HTERT RPE-1 (cell line): ENCODE measurements around the gene ENDOV.

Source experiments
- in situ Hi-C: fragments of 300-500 bp; cut with MboI; formaldehyde crosslinking; loops from 4 replicates; pipeline ENCODE4 v1.14.3; 2020; ENCODE audit warnings: low sequenced_read_pairs

ENDOV gene

DNA sequence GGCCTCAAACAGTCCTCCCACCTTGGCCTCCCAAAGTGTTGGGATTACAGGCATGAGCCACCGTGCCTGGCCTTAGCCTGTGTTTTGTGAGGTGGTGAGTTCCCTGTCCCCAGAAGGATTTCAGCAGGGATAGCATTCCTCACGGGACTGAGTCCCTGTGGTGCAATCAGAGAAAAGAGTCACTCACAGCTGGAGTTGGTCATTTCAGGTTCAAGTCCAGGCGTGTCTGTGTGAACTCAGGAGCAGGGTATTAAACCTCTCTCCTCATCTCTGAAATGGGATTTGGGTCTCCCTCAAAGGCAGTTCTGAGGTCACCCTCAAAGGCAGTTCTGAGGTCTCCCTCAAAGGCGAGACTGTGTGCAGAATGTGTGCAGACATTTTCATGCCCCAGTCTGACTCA is 32.8 kb downstream of the ENDOV start:
- in situ Hi-C loops, result no loop called here

DNA sequence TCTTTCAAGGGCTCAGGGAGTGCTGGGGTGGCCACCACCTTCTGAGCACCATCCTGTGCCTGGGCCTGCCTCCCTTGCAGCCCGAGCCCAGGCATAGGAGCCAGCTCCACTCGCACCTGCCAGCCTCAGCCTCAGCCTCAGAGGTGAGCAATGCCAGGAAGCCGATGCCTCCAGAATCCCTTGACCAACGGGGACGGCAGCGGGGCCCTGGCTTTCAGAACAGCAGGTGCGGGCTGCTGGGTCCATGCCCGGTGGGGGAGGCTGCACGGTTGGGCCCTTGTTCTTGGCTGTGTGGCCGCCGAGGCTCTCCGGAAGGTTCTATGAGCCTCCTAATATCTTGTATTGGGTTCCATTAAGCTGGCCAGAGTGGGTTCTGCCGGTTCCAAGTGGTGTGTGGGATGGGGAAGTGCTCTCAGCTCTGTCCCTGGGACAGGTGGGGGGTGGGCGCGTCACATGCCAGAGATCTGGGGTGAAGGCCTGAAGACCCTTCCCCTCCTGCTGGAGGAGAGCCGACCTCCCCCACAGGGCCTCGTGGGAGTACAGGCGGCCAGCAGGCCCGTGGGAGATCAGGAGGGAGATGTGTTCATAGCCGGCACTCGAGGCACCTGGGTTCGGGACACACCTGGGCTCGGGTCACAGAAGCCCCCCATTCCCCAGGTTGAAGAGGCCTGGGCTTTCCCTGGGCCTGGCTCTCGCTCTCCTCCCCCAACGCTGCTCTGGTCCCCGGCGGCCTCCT is 34.4 kb downstream of the ENDOV start:
- in situ Hi-C loops, result no loop called here

DNA sequence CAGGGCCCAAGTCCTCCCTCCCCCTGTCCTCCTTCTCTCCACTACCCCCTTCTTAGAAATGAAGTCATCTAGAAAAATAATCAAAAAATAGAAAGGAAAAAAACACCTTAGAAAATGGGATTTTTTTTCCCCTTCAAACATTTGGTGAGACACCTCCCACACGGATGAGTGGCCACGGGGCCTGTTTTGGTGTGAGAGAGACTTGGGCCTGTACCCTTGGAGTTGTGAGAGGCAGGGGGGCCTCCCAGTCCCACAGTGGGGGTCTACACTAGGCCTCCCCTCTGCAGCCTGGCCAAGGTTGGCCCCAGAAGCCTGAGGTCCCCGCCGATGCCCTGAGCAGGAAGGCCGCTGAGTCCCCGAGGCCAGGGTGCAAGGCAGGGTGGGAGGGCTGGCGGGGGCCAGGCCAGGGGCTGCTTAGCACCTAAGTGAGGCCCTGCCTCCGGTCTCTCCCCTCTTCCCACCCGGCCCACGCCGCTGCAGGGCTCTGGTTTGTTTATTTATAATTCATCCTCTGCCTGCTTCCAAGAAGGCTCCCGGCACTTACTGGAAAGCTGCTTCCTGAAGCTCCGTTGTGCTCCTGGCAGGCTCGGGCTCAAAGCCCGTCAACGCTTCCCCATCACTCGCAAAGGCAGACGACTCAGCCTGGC is 35.1 kb downstream of the ENDOV start:
- in situ Hi-C loops, result no loop called here

DNA sequence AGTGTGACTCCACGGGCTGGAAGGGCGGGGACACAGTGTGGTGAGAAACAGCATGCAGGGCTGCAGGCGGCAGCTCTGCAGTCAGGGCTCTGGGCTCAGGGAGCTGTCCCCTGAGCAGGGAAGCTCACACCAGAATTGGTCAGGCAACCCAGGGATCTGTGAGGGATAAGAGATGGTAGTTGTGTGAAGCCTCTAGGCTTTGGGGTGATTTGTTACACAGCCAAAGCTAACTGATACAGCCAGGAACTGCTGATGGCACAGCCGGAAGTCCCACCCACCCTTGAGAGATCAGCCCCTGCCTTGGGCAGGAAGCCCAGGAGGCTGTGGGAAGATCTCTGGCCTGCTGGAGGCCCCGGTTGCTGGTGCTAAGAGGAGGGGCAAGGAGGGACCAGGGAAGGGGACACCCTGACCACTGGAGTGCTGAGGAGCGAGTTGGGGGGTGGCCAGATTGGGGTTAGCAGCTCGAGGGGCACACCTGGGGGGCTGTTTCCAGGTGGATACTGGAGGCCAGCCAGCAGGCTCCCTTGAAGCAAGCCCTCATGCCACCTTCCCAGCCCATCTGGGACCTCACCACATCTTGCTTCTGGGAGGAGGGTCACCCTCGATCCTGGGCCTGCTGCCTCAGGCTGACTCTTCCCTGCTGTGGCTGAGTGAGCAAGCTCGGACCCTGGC is 36.3 kb downstream of the ENDOV start:
- in situ Hi-C loops, result no loop called here

DNA sequence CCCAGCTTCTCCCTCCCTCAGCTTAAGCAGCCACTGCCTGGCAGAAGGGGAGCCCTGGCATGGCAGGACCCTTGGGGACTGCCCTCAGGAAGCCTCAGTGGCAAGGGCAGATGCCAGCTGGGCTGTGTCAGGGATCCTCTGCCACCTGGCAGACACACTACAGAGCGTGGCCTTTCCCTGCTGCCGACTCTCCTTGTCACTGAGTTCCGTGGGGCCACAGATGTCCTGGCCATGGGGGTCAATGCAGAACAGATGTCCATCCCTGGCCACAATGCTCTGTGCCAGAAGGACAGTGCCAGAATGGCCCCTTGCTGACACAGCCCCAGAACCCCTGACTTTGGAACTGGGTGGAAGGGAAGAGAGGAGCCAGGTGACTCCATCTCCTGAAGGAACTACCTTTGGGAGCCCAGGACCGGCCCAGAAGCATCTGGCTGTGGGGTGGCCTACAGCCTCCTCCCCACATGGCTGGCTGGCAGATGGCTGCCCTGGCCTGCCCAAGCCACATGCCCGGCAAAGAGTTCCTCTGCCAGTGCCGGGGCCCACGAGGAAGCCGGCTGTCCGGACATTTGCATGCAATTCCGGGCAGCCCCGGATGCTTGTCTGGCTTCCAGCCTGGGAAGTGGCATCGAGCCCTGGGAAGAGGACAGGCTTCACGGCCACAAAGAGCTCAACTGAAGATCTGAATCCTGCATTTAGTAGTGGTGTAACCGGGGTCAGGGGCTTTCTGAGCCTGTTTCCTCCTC is 37.4 kb downstream of the ENDOV start:
- in situ Hi-C loops, result no loop called here

DNA sequence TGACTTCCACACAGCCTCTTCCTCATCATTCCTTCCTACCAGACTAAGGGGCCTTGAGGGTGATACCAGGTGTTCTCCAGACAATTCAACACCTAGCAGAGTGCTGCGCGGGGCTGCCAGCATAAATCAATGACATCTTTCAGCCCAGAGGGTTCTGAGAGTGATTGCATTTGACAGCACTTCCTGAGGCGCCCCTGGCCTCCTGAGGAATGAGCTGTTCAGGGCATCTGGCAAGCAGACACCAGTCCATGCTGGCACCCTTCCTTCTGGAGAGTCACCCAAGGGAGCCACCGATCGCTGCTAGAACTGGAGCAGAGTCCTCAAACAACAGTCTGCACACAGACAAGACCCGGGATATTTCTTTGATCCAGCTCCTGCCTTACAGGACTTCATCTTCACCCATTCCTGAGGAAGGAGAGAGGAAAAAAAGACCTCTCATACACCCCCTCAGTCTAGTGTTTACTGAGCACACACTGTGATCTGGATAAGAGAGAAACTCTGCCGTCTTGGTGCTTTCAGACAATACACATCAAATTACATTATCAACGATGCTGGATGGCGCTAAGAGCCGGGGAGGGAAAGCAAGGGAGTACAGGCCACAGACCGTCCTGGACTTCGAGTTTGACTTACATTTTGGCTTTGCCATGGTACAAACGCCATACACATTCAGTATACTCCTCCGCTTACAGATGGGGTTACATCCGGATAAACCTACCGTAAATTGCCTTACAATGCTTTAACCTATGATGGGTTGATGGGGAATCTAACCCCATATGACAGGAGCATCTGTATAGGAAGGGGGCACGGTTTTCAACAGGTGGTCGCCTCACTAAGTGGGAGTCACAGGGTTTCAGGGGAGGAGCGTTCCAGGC is 38.4 kb downstream of the ENDOV start:
- in situ Hi-C loops, result no loop called here

DNA sequence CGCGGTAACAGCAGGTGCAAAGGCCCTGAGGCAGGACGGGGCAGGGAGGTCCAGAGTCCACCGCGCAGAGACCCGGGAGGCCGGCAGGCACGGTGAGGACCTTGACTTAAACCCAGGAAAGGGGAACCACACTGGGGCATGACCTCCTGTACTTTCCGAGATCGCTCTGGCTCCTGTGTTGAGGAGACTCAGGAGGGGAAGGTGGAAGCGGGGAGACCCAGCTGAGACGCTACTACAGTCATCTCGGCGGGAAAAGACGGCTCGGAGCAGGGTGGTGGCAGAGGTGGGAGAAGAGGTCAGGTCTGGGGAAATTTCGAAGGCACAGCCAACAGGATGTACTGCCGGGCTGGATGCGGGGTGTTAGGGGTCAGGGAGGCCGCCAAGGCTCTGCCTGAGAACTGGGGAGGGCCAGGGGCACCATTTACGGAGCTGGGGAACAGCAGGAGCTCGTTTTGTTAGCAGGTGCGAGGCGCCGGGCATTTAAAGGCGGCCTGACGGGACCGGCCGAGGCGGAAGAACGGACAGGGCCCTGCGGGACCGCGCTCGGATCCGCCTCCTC is 39.1 kb downstream of the ENDOV start:
- in situ Hi-C loops, result no loop called here

DNA sequence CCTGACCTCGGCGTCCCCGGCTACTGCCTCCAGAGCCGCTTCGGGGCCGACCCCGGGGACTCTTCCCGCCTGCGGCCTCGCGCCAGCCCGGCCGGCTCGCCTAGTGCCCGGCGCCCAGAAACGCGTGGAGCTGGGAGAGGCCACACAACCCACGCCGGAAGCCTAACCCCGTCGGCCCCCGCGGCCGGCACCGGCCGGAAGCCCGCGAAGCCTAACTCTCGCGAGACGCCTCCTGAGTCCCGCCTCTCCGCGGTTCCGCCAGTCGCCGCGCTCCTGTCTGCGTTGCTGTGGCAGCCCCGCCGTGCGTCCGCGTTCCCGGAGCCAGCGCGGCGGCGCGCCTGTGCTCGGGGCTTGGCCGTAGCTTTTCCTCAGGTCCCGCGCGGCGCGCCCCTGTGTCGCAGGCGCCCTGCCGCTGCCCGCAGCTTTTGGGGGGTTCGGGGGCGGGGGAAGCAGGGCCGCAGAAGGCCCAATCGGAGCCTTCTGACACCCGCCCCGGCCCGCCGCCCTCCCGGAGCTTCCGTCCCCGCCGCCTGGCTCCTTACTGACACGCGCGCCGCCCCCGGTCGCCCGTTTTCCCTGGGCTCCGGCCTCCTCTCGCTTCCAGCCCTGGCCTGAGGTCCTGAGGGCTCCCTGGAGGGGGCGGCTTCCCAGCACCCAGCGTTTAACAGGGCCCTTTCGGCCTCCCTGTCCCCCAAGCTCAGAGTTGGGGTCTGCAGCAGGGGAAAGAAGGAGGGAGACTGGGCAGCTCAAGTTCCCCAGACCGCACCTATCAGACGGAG is 39.8 kb downstream of the ENDOV start:
- in situ Hi-C loops, result no loop called here

DNA sequence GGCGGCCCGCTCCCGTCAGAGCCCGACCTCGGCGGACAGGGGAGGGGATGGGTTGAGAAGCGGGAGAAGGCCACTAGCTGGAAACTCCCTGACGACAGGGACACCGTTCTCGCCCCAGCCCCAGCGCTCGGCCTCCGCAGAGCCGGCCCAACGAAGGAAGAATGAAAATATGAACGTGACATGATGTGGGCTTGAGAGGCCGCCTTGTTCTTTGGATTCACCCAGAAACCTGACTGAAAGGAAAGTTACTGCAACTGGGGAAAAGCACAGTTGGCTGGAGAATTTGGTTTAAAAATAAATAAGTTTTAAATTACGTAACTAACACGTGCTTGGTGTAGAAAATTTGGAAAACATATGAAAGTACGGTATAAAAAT is 40.4 kb downstream of the ENDOV start:
- in situ Hi-C loops, result no loop called here

DNA sequence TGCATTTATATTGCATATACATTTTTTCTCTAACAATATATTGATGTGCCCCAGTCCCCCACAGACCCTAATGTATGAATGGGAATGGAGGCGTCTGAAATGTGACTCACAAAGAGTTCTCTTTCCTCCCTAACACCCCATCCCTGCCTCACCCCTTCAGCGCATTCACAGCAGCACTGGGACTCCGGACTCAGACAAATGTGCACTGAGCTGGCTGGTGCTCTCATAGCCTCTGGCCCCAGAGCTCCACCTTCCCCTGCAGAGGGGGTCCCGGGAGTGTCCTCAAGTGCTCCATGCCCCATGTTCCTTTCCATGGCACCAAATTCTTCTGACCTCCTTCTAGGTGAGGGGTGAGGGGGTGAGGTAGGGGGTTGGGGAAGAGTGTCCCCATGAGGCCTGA is 40.8 kb downstream of the ENDOV start:
- in situ Hi-C loops, result no loop called here

DNA sequence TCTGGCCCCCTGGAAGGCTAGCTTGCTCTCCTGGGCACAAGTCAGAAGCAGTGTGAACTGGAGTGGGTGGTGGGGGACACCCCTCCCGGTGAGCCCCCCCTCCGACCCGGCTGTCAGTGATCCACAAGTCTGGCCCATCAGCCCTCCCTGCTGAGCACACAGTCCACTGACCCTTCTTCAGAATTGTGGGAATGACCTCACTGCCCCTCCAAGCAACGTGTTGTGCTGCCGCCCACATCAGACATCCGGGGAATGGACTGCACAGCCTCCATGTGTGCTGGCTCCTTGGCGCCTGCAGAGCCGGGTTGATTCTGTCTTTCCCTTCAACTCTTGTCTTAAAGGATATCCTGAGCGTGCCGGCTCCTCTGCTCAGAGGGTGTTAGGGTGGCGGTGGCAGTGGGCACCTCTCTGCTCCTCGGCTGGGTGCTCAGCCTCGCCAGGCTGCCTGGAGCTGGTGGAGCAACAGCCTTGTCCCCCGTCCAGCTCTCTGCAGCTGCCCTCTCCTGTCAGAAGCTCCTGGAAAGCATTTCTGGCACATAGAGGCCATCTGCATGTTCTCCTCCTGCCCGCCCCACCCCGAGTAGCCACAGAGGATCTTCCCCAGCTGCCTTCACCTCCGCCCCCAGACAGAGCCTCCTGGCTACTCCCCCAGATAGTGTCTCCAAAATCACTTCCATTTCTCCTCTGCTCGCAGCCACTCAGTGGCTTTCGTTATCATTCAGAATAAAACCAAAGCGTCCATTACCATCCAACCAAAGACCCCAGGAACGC is 41.7 kb downstream of the ENDOV start:
- in situ Hi-C loops, result no loop called here

DNA sequence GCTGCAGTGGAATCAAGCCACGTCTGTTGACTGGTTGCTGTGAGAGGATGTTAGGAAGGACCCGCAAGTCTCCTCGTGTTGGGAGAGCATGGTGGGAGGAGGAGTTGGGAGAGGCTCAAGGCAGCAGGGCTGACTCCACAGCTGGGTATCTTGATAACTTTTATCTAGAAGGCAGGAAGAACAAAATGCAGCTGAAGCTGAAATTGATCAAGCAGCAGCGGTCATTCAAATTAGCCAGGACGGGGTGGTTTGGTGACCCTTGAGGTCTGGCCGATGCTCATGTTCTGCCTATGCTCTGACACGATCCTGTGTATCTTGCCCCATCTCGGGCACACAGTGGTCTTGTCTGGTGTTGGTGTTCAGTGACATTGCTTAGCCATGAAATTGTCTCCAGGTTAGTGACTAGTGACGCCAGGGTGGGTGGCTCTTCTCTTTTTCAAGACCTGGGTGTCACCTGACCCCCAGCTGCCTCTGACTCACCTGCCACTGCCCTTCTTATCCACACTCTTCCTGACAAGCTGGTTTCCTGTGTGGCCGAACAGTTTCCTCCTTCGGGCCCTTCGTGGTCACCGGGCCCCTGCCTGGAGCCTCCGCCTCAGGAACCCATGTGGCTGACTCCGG is 42.4 kb downstream of the ENDOV start:
- in situ Hi-C loops, result no loop called here

DNA sequence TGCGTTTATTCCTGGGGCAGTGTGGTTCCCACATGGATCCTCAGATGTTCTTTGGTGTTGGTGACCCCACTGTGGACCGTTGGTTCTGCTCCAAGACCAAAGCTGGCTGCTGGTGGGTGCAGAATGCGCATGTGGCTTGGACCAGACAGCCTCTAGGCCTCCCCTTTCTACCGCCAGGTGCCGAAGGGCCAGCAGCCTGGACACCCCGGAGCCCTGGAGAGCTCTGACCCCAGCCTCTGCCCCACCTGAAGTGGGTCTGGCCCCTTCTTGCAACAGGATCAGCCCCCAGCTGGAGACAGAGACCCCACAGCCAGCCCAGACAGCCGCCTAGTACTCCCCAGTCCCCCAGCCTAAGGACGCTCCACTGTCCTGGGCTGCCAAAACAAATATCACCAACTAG is 43.0 kb downstream of the ENDOV start:
- in situ Hi-C loops, result no loop called here

DNA sequence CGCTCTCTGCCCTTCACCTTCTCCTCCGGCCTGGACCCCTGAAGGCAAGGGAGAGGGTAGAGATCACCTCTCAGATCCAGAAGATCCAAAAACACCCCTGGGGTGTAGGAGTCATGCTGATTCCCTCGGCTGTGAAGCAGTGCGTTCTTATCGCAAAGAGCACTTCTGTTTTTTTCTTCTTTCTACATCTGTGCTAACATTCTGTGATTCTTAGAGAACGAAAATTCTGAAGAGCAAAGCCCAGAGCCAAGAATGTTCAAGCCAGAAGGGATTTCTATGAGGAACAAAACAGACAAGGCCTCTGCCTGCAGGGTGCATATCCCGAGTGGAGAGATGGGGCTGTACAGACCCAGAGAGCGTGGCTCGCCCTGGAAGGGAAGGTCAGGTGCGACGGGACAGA is 44.3 kb downstream of the ENDOV start:
- in situ Hi-C loops, result no loop called here

DNA sequence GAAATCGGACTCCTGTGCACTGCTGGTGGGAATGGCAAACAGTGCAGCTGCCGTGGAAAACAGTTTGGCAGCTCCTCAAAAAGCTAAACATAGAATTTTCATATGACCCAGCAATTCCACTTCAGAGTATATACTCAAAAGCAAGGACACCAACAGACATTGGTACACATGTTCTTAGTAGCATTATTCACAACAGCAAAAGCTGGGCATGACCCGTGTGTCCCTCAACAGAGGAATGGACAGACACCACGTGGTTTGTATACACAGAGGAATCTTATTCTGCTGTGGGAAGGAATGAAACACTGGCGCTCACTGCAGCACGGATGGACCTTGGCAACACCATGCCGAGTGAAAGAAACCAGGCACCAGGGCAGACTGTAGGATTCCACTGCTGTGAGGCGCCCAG is 45.5 kb downstream of the ENDOV start:
- in situ Hi-C loops, result no loop called here

DNA sequence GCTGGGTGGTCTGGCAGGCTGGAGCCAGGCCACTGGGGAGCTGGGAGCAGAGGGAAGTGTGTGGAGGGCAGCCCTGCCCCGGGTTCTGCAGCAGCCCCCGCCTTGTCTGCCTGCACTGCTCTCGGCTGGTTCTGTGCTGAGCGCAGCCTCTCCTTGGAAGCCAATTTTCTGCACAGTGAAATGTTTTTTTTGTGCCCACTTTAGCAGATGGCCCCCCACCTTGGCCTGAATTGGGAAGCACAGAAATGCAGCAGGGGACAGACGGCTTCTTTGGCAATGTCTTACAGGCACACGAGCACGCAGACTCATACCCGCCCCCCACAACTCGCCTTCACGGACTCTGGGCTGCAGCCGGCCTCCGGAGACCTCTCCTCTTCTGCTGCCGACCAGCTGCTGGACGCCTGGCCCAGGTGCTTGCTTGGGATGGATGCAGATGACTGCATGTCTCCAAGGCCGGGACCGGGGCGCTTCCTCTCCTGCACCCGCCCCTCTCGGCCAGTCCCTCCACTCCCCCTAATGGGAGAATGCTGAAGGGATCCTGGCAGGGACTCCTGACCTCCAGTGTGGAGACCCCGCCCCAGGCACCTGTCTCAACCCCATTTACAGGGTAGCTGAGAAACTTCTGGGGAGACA is 46.7 kb downstream of the ENDOV start:
- in situ Hi-C loops, result no loop called here

DNA sequence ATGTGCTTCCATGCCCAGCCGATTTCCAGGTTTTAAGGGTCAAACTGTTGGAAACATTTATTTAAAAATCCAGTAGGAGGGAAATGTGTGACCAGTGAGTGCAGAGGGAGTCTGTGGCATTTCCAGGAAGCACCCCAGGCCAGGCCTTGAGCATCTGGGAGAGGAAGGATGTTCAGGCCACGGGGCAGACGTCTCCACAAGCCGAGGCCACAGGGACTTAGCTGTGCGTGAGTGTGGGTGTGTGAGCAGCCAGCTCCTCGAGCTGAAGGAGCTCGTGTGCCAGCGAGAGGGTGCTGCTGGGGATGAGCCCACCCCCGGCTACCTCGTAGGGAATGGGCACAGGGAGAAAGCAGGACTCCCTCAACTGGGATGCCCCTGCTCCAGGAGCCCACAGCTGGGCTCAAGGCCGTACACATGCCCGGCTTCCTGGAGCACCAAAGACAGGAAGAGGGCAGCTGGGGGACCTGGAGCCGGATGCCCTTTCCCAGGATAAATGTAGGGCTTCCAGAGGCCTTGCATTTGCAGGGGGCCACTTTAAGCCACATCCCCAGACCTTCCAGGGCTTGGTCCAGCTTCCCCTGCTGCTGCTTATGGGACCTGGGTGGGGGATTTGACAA is 48.9 kb downstream of the ENDOV start:
- in situ Hi-C loops, result no loop called here

DNA sequence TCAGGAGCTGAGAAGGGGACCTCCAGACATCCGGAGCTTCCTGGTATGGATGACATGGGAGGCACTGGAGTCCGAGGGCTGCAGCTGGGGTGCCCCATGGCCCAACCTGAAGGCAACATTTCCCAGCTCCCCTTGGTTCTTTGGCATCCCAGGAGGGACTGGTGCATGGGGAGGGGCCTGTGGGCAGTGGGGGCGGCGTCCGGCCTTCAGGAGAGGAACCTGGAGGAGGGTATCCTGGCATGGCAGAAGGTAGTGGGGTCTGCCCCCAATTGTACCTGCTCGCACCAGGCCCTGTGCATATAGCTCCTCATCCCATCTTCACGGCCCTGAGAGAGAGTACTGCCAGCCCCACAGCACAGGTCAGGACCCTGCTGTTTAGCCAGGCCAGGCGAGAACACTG is 49.5 kb downstream of the ENDOV start:
- in situ Hi-C loops, result no loop called here
